Stimulated activated CD4-positive, alpha-beta T cell treated with anti-CD3 and anti-CD28 coated beads, Interleukin-12 subunit alpha, Interleukin-12 subunit beta, amount 100 ng/mL, for 24 hours (primary cell): ENCODE results near the gene ELFN2.
"Not testable (repeated sequence)": the region's sequence is repeated elsewhere in the genome, so short reads cannot be mapped to it uniquely, and the experiment has no call there.

Experiments used
- DNase-seq, 2 experiments: peaks; one replicate each; pipeline ENCODE4 v3.0.0-alpha.2; 2020; ENCODE audit warnings: low read depth in 2 of 2

The ELFN2 gene, protein sequence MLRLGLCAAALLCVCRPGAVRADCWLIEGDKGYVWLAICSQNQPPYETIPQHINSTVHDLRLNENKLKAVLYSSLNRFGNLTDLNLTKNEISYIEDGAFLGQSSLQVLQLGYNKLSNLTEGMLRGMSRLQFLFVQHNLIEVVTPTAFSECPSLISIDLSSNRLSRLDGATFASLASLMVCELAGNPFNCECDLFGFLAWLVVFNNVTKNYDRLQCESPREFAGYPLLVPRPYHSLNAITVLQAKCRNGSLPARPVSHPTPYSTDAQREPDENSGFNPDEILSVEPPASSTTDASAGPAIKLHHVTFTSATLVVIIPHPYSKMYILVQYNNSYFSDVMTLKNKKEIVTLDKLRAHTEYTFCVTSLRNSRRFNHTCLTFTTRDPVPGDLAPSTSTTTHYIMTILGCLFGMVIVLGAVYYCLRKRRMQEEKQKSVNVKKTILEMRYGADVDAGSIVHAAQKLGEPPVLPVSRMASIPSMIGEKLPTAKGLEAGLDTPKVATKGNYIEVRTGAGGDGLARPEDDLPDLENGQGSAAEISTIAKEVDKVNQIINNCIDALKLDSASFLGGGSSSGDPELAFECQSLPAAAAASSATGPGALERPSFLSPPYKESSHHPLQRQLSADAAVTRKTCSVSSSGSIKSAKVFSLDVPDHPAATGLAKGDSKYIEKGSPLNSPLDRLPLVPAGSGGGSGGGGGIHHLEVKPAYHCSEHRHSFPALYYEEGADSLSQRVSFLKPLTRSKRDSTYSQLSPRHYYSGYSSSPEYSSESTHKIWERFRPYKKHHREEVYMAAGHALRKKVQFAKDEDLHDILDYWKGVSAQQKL

DNA sequence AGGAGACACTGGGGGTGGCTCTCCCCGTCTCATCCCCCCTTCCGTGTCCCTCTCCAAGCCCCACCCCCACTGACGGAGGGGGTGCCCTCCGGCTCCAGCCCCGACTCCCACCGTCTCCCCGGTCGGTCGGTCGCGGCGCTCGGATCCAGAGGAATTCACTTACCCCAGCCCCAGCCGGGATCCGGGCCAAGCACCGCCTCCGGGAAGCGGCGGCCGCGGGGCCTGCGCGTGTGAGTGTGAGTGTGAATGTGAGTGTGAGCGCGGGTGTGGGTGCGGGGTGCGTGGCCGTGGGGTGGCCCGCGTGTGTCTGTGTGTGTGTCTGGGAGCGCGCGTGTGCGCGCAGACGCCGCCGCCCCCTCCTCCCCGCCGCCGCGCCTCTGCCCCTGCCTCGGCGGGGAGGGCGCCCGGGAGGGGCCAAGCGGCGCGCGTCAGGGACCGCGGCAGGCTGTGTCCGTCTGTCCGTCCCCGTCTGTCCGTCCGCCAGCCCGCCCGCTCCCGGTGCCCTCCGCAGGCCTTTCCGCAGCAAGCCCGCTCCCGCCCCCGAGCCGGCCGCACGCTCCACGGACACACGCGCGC, at the start of gene ELFN2:
Gene ELFN2 (minus strand): TSS at position 345 of the 576 bp plus-strand sequence. CDS start 51,945 bp downstream, outside the sequence.
- DNase-seq = no peak

DNA sequence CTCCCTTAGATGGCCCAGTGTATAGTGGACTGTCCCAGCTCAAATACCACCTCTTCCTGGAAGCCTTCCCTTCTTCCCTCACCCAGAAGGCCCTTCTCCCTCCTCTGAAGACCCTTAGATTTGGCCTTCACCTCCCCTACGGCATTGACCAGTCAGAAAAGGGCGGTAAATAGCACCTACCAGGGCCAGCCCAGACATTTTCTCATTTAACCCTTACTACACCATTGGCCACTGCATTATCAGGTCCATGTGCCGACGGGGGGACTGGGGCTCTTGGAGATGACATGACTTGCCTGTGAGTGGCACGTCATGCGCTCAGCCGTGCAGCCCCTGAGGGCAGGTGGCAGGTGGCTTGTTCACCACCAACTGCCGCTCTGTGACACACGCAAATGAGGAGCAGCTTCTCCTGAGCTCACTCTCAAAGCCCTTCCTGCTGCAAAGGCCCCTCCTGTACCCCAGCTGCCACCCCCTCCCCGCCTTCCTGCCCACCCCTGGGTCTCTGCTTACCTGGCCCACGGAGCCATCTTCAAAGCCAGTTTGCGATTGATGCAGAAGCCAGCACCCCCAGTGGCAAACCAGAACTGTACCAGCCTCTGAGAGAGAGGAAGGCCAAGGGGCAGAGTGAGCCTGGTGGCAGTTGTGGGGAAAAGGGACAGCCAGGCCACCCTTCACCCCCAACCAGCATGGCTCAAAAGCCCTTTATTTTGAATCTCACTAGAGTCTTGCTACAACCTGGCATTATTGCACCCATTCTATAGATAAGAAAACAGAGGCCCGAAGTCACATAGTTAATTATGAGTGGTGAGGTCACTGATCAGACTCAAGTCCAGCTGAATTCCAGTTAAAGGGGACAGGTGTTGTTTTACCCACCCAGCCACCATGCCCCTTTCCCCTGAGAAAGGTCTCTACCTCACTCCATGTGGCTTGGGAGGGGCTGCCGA, 49.4 kb upstream of the ELFN2 start:
- no peak for DNase-seq

DNA sequence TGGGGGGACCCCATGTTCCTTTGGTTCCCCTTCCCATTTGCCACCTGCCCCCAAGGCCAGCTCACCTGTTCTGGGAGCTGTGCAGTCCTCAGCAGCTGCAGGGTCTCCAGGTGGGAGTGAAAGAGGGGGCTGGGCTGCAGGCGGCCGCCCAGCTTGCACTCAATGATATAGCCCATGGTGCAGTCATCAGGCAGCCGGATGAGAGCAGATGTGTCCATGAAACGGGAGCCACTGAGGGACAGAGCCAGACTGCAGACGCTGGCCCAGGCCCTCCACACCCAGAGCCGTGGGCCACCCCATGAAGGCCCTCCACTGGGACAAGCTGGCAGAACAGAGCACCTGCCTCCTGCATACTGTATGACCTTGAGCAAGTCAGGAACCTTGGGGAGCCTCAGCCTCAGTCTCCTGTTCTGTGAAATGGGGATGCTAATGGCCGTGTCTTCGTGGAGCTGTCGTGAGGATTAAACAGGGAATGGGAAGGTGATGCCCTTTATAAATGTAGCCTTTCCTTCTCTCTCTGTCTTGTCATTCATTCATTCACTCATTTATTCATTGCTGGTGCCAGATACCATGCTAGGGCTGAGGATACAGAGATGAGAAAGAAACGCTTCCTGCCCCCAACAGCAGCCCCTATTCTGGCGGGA, 47.3 kb upstream of the ELFN2 start:
- DNase-seq = no peak

DNA sequence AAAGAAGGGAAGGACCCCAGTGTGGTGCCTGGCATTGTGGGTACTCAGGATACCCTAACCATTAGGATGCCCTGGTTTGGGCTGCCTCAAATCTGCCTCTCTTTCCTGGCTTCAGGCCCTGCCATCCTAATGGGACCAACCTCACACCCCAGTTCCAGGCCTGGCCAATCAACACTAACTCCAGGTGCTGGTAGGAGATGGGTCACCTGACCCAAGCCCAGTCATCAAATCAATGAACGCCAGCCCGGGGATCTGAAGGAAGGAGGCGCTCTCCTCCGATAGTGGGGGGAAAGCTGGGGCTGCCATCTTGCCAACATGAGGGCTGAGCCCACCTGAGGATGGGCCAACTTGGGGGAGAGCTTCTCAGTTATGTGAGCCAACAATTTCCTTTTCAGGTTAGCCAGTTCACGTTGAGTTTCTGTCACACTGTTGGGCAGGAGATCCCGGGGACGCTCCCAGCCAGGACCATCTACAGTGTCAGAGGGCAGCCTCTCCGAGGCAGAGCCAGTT, 46.2 kb upstream of the ELFN2 start:
- DNase-seq = no peak

DNA sequence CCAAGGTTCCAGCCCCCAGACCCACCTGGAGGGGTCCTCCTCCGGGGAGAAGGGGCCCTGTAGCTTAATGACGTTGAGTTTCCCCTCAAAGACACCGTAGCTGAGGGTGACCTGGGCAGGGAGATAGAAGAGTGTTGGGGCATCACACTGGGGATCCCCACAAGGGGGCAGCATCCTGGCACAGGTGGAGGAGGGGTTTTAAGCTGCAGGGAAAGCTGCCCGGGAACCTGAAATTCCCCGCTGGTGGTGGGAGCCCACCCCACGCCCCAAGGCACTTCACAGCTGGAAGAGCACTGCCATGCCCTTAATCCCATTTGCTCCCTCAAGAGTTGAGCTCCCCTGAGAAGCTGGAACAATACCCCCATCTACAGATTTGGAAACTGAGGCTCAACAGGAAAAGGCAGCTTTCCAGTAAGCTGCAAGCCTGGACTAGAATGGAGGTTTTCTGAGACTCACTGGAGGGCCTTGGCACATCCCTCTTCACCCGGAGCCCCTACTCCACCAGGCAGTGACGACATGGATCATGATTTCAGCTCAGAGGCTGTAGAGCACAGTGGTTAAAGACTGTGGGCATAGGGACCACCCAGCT, 45.2 kb upstream of the ELFN2 start:
- DNase-seq = peak in 1 of 2 experiments; percentile 23

DNA sequence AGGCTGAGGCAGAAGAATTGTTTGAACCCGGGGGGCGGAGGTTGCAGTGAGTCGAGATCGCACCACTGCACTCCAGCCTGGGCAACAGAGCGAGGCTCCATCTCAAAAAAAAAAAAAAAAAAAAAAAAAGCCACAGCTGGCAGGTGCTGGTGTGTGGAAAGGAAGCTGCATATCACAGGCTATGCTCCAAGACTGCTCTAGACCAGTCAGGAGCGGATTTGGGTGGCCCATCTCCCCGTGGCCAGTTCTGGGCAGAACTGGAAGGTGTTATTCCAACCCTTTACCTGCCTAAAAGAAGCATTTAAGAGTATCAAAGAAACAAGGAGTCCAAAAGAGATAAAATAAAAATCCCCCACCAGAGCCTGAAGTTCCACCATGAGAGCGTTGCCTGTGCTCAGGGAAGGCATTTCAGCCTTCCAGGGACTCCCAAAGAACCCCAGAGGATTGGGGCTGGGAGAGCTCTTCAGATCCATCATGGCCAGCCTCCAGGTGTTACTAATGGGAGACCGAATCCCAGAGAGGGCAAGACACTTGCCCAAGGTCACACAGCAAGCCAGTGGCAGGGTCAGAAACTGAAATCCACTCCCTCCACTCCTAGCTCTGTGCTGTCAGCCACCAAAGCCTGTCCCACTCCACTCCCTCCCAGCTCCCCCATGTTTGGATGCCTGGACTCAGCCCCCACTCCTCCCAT, 44.6 kb upstream of the ELFN2 start:
- no peak for DNase-seq

DNA sequence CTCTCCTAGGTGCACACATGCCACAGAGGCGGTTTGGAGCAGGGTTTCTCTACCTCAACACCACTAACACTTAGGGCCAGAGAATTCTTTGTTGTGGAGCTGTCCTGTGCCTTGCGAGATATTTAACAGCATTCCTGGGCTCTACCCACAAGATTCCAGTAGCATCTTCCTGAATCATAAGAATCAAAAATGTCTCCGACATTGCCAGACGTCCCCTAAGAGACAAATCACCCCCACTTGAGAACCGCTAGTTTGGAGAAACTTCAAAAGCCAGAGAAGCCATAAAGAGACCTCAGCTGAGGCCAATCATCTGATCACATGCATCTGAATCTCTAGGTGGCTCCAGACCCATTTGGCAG, 42.8 kb upstream of the ELFN2 start:
- no peak for DNase-seq

DNA sequence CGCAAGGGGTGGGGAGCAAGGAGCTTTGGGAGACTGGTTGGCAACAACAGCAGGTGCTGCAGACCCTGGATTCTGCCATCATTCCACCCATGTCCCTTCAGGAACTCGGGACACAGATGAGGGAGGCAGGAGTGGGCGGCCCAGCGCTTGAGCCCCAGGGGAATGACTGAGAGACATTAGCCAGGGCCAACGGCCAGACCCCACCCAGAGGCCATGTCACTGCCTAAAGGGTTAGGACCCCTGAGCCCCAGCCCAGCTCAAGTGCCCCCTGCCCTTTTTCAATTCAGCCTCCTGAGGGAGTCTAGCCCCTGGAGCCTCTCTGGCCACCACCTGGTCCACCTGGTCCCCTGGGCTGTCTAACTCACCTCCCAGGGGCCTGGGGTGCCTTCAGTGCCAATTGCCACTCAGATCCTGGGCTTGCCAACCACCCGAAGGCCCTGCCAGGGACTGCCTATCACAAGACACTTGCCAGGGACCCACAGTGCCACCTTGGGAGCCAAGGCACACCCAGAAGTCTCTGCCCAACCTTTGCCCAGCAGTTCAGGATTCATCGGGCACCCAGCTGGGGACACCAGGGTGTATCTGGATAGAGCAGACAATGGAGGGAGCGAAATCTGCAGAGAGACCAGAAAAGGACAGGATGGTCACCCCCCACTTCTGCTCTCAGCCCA, 42.3 kb upstream of the ELFN2 start:
- DNase-seq = no peak

DNA sequence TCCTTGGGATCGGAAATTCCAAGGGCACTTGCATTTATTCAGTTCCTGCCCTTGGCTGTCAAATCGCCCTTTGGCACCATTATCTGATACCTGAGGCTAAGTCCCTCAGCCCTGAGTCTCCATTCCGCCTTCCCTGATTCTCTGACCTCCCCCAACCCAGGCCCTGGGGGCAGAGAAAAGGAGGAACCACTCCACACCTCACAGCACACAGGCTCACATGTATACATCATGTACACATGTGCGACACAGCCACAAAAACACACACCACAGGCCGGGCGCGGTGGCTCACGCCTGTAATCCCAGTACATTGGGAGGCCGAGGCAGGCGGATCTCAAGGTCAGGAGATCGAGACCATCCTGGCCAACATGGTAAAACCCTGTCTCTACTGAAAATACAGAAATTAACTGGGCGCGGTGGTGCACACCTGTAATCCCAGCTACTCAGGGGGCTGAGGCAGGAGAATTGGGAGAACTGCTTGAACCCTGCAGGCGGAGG, 41.0 kb upstream of the ELFN2 start:
- DNase-seq = not testable (repeated sequence)

DNA sequence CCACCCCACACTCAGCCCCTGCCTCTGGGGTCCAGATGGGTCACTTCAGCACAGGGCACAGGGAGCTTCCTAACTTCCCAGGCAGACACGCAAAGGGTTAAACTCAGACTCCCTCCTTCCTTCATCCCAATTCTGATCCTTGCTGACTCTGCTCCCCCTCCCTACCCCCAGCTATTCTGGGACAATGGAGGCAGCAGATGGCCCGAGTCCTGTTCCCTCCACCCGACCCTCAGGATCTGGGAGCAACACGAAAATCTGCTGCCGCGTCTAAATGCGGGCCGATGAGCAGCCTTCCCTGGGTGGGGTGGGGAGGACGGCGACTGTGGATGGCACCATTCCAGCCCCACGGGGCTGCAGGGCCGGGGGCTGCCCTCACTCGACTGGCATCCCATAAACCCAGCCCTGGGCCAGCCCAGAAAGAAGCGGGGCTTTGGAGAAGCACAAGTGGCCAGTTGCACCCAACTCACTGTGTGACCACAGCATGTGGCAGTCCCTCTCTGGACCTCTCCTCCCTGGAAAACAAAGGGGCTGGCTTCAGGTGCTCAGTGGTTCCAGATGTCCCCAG, 40.2 kb upstream of the ELFN2 start:
- DNase-seq = no peak

DNA sequence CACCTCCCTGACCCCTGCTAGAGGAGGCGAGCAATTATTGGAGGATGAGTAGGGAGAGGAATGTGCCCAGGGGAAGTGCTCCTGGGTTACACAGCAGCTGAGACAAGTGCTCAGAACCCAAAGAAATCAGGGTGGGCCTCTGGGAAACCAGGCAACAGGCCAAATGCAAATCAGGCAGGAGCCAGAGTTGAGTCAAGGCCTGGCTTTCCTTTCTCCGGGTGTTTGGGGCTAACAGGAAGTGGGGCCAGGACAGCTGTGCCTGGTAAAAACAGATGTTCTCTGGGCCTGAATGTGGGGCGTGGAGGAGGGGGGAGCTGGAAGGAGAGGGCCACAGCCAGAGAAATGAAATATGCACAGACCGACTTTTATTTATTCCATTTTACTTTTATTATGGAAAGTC, 36.9 kb upstream of the ELFN2 start:
- no peak for DNase-seq

DNA sequence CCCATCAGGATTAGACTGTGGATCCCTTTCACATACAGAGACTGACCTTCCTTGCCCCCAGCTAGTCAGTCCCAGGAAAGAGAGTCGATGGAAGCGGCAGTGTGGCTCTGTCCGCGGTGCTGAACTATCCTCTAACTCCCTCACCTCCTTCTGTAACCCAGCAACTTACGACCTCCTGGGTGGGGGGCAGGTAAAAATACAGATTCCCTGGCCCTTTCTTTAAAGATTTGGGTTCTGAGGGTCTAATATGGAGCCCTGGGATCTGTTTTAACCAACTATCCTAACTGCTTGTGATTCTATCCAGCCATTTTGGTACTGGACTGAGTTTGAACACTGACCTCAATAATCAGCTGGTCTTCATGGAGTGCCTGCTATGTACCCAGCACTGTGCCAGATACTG, 35.7 kb upstream of the ELFN2 start:
- DNase-seq = no peak

DNA sequence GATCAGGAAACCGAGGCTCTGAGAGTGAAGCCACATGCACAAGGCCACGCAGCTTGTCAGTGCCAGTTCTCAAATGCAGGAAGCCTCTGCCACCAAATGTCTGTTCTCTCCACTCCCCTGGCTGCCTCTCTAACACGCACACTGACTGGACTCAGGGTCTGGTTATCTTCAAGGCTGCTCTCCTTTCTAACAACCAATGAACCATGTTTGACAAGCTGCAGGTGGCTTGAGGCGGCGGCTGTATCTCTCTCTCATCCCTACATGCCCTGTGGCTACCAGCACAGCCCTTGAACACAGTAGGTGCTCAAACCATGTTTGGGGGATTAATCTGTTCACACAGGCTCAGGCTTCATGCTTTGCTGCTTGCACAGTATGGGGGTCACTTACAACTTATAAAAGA, 35.2 kb upstream of the ELFN2 start:
- no peak for DNase-seq

DNA sequence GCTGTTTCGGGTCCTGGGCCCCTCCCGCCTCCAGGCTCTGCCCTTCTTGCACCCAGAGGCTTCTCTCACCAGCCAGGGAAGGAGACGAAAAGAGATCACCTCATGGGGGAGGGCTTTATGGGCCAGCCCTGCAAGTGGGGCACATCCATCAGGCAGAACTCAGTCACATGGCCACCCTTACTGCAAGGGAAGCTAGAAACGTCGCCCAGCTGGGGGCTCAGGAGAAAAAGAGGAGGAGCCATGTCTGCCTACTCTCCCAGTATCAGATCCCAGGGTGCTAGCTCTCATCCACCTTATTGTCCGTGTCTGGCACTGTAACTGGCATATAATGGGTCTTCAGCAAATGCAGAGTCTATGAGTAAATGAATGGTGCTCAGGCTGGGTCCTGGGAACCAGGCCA, 34.7 kb upstream of the ELFN2 start:
- DNase-seq = no peak

DNA sequence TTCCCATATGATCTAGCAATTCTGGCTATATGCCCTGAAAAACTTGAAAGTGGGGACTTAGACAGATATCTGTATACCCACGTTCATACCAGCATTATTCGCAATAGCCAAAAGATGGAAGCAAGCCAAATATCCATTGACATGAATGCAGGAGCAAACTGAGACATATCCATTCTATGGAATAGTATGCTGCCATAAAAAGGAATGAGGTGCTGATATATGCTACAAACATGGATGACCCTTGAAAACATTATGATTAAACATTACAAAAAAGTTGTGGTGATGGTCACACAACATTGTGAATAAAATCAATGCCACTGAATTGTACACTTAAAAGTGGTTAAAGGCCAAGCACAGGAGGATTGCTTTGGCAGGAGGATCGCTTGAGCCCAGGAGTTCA, 33.4 kb upstream of the ELFN2 start:
- no peak for DNase-seq

DNA sequence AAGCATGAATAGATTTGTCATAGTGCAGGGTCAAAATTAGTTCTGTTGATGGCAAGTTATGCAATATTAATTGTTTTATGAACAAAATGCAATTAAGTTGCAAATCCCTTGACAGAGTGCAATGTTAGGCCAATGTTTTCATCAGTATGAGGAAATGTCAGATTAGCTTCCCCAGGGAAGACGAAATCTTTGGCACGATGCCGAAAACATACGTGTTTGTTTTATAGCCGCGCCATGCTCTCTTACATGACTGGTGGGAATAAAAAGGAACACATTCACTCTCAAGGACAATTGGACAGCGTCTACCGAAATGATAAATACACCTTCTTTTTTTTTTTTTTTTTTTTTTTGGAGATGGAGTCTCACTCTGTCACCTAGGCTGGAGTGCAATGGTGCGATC, 31.9 kb upstream of the ELFN2 start:
- DNase-seq = no peak

DNA sequence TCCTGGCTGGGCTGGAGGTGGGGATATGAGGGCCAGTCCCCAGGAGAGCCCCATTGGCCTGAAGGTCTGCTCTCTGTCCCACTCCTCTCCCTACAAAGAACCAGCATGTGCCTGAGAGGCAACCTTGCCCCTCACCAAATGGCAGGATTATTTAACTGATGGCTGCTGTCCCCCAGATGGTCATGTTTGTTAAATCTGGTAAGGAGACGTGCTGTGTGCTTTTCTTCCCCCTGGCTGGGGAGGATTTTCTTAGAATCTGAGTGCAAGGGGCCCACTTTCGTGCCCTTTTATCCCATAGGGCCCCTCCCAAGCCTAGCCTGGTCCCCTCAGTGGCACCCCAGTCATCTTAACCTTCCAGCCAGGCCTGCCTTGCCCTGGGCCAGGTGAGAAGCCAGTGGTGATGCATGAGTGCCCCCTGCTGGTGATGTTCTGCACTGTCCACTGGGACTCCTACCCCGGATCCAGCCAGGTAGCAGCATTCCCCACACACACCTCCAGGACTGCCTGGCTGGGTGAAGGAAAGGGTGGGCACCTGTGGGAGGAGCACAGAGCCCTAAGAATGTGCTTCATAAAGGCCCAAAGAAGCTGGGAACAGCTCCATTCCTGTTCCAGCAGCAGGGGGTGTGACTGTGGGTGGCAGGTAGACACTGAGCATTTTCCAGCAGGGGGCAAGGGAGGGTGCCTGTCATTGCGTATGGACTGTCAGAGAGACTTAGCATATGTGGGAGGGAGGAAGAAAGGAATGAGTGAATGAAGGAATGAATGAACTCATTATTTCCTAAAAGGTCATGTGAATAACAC, 30.0 kb upstream of the ELFN2 start:
- DNase-seq = peak; percentile 62 to 88

DNA sequence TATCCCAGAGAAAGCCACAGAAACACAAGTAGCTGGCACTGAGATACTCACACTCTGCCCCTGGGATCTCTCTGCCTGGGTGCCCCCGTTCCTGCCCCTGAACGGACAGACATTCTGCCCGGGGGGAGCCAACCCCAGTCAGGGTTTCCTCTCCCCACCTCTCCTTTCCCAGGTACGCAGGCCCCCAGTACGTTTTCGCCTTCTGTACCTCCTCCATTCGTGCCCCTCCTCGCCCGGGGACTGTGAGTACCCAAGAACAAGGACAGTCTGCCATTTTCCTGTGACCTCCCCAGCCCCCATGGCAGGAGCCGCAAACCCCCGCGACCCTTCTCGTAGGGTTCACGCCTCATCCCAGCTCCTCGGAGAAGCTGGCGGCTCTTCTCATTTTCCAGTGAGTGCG, 29.1 kb upstream of the ELFN2 start:
- no peak for DNase-seq
